Measurements from ENCODE around the gene TM9SF2.
A peak's percentile ranks its signal among the peaks of the same experiment; 100 is the strongest.

The TM9SF2 gene

DNA sequence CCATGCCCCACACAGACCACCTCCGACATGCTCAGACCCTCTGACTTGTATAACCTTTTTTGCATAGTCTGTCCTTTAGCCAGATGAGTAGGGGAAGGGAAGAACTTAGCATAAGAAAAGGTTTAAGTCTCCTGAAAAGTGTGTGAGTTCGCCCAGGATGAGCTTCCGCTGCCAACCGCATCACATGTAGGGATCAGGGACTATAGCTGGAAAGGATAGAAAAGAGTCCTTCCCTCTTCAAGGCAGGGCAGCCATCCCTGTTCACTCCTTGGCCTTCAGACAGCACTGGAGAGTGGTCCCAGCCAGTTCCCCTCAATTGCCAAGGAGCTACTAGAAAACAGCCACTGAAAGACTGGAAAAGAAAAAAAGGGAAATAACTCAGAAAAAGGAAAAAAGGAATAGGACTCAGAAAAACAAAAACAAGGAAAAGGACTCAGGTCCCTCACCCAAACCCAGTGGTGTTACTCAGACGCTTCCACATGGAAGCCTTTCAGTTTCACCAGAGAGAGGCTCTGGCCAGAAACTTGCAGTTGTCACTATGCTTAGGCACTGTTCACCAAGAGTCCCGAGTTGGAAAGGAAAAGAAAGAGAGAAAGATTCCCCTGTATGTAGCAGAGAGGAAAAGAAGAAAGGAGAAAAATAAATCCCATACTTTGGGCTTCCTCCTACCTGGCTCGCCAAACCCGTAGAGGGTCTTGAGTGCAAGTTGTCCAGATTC lies 5.6 kb upstream of the TM9SF2 start:
- DNase-seq: no peak

DNA sequence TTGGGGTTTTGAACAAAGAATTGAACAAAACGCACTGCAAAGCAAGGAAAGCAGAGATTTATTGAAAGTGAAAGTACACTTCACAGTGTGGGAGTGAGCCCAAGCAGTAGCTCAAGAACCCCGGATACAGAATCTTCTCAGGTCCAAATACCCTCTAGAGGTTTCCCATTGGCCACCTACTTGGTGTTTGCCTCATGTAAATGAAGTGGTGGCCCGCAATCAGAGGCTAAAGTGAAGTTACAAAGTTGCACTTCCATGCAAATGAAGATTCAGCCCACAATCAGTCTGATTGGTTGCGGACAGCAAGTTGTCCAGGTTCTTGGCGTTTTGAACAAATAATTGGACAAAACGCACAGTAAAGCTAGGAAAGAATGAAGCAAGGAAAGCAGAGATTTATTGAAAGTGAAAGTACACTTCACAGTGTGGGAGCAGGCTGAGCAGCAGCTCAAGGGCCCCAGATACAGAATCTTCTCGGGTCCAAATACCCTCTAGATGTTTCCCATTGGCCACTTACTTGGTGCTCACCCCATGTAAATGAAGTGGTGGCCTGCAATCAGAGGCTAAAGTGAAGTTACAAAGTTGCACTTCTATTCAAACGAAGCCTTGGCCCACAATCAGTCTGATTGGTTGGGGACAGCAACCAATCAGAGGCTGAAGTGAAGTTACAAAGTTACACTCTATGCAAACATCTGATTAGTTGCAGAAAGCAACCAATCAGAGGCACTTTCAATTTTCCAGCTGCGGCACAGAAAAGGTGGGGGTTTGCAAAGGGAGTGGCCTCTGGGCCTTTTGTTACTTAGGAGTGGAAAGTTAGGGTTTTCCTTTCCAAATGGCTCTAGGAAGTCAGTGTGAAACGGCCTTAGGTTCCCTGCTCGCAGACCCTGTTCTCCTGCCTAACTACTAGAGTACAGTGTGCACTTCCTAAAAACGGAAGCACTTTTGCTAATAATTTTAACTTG lies 4.8 kb upstream of the TM9SF2 start:
- peak; percentile 67 for DNase-seq

DNA sequence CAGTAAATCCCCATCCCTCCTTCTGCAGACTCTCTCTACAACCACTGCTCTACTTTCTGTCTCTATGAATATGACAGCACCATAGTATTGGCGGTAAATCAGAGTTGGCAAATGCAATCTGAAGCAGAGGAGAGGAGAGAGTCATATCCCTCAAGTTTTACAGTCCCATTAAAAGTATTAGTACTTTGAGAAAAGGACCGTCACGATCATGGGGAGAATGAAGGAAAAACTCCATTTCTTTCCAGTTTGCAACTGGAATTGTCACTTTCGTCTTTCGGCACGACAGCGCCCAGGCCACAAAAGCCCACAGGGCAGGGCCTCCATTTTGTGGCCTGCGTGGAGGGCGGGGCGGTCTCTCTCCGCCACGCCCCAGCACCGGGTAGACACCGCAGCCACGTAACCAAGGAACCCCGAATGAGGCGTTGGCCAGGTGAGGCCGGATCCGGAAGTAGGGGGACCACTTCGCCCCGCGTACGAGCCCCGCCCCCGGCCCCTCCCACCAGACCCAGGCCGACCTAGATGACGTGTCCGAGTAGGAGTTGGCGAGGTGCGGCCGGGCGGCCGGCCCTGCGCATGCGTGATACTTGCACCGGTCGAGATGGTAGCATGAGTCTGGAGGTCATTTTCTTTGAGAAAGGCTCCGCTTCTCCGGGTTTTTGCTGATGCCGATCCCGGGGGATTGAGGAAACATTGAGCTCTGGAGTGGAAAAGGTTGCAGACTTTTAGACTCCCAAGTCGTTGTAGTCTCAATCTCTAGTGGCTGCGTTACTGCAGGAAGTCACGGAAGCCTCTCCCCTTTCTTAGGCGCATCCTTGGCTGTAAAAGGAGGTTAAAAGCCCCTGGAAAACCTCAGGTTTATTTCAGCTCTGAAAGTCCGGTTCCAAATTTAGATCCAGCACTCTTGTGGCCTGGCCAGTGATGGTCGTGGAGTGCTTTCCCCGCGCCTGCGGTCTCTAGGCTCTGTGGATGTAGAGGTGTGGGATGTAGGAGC lies 2.8 kb upstream of the TM9SF2 start:
- DNase-seq: peak; percentile 97

DNA sequence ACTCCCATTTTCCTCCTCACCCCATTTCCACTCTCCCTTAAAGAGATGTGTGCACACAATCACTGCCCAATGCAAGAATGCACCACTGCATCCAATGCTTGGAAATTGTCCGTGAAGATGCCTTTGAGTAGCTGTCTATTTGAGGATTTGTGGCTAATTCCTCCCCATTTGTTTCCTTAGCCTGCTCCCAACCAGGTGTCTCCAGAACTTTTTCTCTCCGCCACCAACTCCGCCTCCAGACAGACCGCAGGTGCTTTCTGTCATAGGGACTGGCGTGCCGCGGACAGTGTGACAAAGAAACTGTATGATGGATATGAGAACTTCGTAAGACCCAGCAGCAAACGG lies 461 bp upstream of the TM9SF2 start:
- no peak for DNase-seq

DNA sequence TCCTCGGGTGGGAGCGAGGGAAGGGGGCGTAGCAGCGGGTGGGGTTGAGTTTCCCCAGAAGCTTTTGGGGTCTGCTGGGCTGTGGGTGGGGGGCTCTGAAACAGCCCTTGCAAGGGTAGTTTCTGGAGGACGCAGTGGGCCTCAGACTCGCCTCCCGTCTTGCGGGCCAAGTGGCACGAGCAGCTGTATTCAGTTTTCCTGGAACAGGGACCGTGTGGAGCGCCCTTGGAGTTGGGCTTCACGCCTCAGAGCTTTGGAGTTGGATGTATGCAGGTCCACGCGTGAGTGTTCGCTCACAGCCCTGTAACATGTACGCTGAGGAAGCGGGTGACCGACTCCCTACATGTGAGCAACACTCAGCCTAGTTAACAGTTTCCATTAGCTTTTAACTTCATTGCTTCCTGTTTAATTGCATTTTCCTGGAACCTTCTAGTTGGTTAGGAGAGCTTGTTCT lies 603 bp downstream of the TM9SF2 start:
- DNase-seq: no peak

DNA sequence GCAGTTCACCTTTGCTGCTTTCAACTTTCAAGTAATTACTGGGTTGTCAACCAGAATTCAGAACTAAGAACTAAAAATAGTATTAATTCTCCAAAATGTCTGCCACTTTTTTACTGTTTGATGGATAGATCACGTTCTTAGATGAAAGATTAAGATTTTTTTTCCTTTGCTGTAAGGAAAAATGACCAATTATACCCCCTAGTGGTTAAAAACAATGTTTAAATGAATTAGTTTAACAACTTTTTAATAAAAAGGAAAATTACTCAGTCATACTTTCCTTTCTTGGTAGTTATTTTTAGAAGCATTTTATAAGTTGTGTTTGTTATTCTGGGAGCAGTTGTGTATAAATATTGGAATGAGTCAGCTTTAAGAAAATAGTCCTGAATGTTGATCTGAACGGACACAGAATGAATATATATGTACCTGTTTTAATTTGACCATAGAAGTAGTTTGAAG lies 4.6 kb downstream of the TM9SF2 start:
- no peak for DNase-seq

DNA sequence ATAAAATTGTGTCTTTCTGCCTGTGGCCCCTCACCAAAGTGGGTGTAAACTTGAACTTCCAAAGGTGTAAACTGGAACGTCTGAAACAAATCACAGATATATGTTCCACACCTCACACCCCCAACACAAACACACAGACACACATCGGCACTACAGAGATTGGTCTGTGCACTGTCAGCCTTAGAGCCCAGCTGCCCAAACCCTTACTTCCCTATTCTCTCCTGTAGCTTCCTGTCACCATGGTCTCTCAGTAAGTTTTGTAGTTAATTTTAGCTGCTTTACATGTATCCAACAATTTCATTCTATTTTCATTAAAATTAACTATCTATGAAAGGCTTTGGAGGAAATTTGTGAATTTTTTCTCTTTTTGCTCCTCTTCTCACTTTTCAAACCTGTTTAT lies 5.4 kb downstream of the TM9SF2 start:
- DNase-seq: no peak

DNA sequence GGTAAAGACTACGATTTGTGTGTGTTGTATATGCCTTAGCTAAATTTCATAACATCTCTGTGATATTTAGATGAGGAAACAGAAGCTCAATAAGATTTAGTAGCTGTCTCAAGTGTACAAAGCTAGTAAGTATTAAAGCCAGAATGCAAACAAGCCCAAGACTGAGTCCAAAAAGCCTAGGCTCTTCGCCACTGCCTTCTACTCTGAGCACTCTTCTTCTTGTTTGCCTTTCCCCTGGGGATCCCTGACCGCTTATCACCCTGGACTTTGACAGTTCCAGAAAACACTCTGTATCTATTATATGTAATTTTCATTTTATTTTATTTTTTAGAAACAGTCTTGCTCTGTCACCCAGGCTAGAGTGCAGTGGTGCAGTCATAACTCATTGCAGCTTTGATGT lies 5.8 kb downstream of the TM9SF2 start:
- no peak for DNase-seq

DNA sequence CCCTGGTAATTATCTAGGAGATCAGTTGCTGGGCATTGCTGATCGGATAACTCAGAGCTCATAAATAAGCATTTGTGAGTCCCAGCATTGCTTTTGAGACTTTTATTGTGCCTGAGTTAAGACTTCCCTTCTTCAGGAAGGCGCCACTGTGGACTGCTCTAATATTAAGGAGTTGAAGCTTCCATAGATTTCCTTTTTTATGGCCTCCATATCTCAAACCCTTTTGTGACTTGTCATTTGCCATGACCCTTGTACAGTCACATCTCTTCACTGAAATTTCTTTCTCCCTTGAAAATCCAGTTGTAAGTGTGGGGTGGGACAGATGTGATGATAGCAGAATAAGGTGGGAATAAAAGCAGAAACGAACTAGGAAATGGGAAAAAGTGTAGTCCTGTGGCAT lies 6.3 kb downstream of the TM9SF2 start:
- no peak for DNase-seq

DNA sequence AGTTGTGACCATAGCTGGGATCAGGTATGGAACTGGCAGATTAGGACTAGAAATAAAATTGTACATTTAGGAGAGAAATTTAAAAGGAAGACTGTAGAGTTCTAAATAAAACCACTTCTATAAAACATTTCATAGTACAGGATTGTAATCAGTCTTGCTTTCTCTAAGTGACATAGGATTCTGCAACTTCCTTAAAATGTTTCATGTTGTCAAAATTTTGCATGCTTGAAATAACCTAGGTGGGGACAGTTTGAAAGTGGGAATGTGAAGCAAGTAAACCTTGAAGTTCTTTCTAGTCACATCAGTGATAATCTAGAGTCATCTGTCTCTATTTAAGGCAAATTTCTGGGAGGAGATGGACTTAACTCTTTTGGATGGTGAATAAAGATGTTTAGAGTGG lies 6.7 kb downstream of the TM9SF2 start:
- no peak for DNase-seq

DNA sequence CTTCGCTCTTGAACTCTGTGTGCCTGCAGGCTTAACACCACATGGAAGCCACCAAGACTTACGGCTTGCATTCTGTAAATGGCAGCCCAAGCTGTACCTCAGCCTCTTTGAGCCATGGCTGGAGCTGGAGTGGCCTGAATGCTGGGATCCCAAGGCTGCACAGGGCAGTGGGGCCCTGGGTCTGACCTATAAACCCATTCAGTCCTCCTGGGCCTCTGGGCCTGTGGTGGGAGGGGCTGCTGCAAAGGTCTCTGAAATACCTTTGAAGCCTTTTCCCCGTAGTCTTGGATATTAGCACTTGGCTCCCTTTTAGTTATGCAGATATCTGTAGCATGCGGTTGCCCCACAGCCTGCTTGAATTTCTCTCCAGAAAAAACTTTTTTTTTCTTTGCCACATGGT lies 8.2 kb downstream of the TM9SF2 start:
- DNase-seq: no peak

DNA sequence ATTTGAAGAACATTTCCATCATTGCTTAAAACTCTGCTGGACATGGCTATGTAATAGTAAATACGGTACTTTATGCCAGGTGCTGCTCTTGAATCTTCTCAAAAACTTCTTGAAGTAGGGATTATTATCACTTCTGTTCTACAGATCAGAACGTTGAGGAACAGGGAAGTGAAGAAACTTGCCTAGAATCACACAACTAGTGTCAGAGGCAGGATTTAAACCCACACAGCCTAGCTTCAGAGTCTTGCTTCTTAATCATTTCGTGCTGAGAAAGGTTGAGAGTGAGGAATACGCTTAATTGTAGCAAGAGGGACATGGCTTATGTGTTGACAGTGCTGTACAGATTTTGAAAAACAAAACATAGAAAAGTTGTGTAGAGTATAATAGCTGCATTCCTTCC lies 13.5 kb downstream of the TM9SF2 start:
- DNase-seq: no peak

DNA sequence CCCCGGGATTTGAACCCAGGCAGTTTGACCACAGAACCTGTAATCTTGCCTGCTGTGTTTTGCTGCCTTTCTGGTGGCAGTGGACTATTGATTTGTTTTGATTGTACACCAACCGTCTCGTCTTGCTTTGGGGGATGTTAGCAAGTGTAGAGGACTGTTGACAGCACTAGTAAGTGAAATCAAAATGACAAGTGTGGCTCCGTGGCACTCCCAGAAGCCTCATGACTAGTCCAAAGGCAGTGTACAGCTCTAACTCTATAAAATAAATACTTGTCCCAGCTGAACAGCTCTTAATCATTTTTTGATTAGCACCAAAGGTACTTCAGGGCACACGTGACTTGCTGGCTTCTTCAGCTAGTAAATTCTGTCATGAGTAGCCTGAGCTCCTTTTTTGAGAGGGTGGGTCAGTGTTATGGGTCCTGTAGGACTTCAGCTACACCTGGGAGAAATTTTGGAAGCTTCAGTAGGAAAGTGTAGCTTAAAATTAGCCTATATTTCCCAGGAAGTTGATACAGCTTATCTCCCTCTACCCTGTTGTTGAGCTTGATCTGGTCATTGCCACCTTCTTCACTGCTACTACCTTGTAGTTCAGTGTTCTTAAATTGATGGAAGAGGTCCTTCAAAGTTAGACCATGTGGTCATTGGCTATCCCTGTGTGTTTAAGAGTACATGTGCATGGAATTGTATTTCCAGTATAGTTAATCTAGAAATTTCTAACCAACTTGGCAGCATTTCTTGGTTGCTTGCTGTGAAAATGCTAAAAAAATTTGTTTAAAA lies 15.1 kb downstream of the TM9SF2 start:
- no peak for DNase-seq

DNA sequence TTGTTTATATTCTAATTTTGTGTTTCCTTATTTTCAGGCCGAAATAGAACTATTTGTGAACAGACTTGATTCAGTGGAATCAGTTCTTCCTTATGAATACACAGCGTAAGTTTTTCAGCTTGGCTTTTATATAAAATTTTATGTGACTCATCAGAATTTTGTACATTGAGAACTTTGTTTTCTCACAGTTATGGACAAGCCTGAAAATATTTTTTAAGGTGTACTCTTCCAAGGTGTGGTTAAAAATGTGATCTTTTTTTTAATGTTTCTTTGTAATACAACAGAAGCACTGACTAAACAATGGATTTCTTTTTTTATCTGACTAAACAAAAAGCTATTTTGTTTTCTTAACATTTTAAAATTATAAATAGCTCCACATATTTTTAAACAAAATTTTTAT lies 16.3 kb downstream of the TM9SF2 start:
- DNase-seq: no peak

DNA sequence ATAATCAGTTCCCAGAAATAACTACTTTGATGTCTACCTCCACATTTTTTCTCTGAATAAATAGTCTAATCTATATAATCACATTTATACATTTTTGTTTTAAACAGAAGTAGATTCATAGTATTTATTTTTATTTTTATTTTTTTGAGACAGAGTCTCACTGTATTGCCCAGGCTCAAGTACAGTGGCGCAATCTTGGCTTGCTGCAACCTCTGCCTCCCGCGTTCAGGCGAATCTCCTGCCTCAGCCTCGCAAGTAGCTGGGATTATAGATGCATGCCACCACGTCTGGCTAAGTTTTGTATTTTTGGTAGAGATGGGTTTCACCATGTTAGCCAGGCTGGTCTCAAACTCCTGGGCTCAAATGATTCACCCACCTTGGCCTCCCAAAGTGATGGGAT lies 16.7 kb downstream of the TM9SF2 start:
- no peak for DNase-seq

DNA sequence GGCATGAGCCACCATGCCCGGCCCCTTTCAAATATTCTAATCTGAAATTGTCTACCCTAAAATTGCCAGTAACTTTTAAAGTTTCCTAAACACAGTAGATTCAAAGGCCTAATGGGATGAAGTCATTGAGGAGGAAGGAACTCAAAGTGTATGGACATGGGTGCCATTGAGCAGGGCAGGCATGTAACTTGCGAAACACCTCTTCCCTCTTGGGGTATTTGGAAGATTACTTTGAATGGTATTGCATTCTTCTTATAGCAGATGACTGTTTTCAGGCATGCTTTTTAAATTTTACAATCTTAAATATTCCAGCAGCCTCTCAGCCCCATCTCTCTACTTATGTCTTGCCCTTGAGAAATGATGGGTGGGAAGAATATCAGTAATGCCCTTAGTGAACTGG lies 21.0 kb downstream of the TM9SF2 start:
- no peak for DNase-seq

DNA sequence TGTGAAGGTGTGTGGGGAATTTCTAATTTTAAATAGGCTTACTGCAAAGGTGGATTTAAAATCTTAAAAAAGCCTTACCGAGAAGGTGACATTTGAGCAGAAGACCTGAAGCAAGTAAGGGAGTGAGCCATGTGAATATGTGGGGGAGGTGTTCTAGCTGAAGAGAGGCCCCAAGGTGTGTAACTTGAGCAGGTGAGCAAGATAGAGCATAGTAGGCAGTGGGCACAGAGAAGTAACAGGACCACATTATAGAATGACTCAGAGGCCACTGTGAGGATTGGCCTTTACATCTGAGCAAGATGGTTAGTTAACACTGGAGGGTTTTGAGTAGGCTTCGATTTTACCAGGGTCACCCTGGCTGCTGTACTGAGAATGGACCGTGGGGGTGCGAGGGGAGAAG lies 22.6 kb downstream of the TM9SF2 start:
- DNase-seq: no peak

DNA sequence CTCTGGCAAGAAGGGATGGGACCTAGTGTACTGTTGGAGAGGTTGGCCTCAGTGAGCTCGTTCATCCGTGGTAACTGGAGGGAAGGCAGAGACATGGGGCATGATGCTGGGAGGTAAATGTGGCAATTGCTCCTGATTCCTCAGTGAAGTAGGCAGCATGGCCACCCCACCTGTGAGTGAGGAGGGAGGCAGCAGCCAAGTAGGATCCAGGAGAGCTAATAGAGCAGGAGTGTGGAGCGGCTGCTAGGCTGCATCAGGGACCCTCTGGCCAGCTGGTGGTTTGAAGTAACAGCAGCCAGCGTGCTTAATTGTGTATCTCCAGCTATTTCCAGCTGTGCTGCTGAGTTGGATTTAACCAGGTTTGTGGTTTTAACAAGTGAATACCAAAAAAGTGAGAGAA lies 24.7 kb downstream of the TM9SF2 start:
- no peak for DNase-seq

DNA sequence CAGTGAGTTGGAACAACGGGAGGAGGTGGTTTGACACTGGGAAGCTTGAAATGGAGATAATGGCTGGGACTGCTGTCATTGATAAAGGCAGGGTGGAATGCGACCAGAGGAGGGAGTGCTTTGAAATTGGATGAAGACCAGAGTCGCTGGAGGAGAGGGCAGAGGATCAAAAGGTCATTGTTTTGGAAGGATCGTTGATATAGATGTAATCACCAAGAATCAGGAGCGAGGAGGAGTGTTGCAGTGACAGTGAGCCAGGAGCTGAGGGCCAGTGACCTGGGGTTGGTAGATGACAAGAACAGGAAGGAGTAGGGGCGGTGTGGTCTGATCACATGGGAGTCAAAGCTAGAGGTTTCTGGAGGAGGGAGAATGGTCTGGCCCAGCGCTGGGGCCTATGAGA lies 25.3 kb downstream of the TM9SF2 start:
- no peak for DNase-seq

DNA sequence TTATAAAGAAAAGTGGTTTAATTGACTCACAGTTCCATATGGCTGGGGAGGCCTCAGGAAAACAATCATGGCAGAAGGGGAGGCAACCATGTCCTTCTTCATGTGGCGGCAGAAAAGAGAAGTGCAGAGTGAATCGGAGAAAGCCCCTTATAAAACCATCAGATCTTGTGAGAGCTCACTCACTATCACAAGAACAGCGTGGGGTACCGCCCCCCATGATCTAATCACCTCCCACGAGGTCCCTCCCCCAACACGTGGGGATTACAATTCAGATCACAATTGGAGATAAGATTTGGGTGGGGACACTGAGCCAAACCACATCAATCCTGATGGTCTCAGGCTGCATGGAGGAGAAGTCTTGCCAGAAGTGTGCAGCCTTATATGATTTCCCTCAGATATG lies 26.0 kb downstream of the TM9SF2 start:
- no peak for DNase-seq

DNA sequence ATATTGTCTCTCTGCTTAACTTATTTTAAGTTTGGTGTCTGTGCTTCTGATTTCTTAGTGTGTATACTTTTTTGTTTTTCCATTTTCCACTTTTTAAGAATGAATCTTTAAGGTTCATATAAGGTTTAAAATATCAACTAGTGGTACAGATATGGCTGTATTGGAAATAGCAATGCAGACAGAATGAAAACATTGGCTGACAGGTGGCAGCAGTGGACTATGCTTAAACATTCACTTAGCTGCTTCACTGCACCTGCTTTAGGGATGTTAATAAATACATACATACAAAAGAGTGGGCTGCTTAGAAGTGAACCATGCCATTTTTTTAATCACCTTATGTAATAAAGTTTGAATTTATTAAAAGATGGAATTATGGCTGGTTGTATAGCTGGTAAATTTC lies 27.3 kb downstream of the TM9SF2 start:
- DNase-seq: no peak

DNA sequence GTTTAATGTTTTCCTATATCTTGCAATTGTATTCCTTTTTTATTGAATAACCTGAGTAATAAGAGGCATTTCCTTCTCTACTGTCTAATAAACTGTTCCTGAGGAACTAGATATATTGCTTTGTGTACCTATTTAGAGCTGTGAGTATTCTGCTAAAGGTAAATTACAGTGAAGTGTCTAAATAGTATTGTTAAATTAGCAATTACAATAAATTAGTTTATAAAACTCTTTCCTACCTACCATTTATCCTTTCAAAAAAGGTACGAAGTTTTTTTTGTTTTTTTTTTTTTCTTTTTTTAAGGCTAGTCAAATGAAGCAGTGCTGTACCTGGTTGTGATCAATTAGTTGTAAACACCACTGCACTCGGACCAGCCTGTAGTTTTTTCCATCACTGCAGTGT lies 34.8 kb downstream of the TM9SF2 start:
- DNase-seq: no peak
